ENCODE results near the gene STAT3.

STAT3 gene

DNA sequence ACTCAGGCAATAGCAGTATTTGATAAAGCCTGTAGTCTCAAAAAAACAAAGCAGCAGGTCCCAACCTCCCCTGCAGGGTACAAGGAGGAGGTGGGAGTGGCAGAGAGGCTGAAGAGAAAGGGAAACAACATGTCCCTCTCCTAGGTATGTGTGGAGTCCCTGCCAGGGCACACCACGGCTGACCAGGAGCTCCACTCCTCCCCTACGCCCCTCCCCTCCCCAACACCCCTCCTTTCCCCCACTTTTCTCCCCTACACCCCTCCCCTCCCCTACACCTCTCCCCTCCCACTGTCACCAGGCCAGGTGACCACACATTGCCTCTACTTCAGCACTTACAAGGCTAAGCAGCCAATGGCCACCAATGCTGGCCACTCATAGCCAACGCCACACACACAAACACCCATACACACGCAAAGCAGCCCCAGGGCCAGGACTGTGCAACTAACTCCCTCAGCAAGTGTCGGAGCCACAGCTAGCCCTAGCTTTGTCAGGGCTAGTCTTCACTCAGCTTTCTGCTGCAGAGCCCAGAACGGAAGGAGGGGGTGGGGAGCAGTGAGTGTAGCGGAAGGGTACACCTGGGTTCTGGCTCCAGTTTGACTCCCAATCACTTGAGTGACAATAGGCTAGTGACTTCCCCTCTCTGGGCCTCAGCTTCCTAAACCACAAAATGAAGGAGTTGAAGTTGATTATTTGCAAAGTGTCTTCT, 26.6 kb upstream of the STAT3 start:
- in situ Hi-C loops (cut with MboI; ENCODE audit: low sequenced_read_pairs, unreplicated experiment) = loop anchor here (5.0 to 25.0 kb wide), 2 partner anchors 92 to 228 kb away; partner anchors contain the start of genes GHDC, HCRT and KCNH4
- DNase-seq (ENCODE audit: low spot score) = peak; percentile 60
- TF ChIP-seq, protein P1, sequence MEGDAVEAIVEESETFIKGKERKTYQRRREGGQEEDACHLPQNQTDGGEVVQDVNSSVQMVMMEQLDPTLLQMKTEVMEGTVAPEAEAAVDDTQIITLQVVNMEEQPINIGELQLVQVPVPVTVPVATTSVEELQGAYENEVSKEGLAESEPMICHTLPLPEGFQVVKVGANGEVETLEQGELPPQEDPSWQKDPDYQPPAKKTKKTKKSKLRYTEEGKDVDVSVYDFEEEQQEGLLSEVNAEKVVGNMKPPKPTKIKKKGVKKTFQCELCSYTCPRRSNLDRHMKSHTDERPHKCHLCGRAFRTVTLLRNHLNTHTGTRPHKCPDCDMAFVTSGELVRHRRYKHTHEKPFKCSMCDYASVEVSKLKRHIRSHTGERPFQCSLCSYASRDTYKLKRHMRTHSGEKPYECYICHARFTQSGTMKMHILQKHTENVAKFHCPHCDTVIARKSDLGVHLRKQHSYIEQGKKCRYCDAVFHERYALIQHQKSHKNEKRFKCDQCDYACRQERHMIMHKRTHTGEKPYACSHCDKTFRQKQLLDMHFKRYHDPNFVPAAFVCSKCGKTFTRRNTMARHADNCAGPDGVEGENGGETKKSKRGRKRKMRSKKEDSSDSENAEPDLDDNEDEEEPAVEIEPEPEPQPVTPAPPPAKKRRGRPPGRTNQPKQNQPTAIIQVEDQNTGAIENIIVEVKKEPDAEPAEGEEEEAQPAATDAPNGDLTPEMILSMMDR (IDR thresholded peaks at IDR 0.05; ENCODE audit: borderline replicate concordance, control extremely low read depth, extremely low read depth, insufficient read depth, missing control alignments) = no peak

DNA sequence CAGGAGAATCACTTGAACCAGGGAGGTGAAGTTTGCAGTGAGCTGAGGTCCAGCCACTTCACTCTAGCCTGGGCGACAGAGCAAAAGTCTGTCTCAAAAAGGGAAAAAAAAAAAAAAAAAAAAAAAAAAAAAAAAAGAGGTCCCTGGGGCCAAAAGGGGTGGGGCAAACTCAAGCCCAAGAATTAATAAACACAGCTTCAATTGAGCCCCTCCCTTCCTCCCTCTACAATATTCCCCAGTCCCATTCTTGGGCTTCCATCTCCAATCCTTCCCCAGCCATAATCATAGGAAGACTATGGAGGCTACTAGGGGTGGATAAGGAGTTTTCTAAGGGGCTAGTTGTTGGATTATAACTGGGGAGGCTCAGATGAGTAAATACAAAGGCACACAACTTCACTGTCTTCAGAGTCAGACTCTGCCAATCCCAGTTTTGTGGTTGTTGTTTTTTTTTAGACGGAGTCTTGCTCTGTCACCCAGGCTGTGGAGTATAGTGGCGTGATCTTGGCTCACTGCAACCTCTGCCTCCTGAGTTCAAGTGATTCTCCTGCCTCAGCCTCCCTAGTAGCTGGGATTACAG, 25.3 kb upstream of the STAT3 start:
- in situ Hi-C loops (cut with MboI; ENCODE audit: low sequenced_read_pairs, unreplicated experiment) = loop anchor here (5.0 to 25.0 kb wide), 2 partner anchors 94 to 226 kb away; partner anchors contain the start of genes GHDC, HCRT and KCNH4
- no peak for DNase-seq (ENCODE audit: low spot score)
- TF ChIP-seq, protein P1 (IDR thresholded peaks at IDR 0.05; ENCODE audit: borderline replicate concordance, control extremely low read depth, extremely low read depth, insufficient read depth, missing control alignments) = no peak

DNA sequence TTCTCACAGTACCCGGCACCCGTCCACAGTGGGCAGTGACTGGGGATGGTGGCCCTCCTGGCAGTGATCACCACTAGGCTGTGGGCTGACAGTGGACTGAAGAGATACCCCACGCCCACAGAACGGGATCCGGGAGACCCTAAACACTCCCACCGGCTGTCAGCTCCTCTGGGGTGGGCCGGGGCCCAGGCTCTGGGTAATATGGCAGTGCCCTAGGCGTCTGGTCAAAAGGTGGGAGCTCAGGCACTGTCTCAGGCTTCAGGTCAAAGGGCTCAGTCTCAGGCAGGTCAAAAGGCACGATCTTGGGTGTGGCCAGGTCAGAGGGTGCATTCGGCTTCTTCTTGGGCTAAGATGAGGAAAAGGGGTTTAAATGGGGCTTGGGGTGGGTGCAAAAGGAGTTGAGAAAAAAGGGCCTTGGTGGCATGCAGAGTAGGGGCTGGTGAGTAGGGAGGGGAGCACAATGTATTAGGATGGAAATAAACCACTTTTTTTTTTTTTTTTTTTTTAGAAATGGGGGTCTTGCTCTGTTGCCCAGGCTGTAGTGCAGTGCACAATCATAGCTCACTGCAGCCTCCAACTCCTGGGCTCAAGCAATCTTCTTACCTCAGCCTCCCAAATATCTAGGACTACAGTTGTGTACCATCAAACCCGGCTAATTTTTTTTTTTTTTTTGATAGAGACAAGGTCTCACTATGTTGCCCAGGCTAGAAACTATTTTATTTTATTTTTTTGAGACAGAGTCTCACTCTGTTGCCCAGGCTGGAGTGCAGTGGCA, 23.9 kb upstream of the STAT3 start:
- in situ Hi-C loops (cut with MboI; ENCODE audit: low sequenced_read_pairs, unreplicated experiment) = loop anchor here (5.0 to 25.0 kb wide), 2 partner anchors 95 to 225 kb away; partner anchors contain the start of genes GHDC, HCRT and KCNH4
- TF ChIP-seq, protein P1 (IDR thresholded peaks at IDR 0.05; ENCODE audit: borderline replicate concordance, control extremely low read depth, extremely low read depth, insufficient read depth, missing control alignments) = no peak
- no peak for DNase-seq (ENCODE audit: low spot score)

DNA sequence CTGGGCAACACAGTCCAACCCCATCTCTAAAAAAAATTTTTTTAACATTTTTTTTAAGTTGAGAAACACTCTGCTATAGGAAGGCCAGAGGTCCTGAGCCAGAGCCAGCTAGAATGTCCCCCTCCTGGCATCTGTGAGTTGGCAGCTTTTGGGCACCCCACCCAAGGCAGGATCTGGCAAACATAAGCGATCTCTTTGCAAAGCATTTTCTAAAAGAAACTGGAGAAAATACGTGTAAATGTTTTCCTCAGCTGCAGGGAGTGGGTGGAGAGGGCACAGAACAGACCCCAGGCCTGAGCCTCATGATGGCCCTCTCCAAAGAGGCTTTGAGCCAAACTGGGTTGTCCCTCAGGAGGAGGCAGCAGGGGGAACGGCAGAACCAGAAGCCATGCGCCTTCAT, 23.1 kb upstream of the STAT3 start:
- DNase-seq (ENCODE audit: low spot score) = no peak
- in situ Hi-C loops (cut with MboI; ENCODE audit: low sequenced_read_pairs, unreplicated experiment) = loop anchor here (5.0 to 25.0 kb wide), 2 partner anchors 96 to 224 kb away; partner anchors contain the start of genes GHDC, HCRT and KCNH4
- TF ChIP-seq, protein P1 (IDR thresholded peaks at IDR 0.05; ENCODE audit: borderline replicate concordance, control extremely low read depth, extremely low read depth, insufficient read depth, missing control alignments) = no peak

DNA sequence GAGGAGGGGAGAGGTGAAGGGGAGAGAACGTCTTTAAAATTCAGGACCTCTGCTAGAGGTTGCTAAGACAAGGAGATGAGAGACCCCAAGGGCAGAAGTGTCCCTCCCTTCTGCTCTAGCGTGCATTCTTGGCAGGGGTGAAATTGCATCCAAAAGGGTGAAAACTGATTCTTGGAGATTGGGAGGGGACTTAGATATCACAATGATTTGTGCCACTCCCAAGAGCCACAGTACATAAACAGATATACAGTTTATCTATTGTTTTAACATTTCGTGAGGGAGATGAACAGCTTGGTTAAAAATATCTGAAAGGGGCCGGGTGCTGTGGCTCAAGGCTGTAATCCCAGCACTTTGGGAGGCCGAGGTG, 22.1 kb upstream of the STAT3 start:
- TF ChIP-seq, protein P1 (IDR thresholded peaks at IDR 0.05; ENCODE audit: borderline replicate concordance, control extremely low read depth, extremely low read depth, insufficient read depth, missing control alignments) = no peak
- in situ Hi-C loops (cut with MboI; ENCODE audit: low sequenced_read_pairs, unreplicated experiment) = loop anchor here (5.0 to 25.0 kb wide), 2 partner anchors 97 to 223 kb away; partner anchors contain the start of genes GHDC, HCRT and KCNH4
- DNase-seq (ENCODE audit: low spot score) = no peak
